Activated CD4-positive, alpha-beta memory T cell treated with anti-CD3 and anti-CD28 coated beads, Interleukin-2, amount 10 ng/mL, durations not matched to agents 7 days and 5 days (primary cell): Measurements from ENCODE around the gene ABAT. TPM values are rescaled to one million over a fixed set of nuclear protein-coding genes. Genes with fewer than 3 reads are reported as not detected.
A peak's percentile ranks its signal among the peaks of the same experiment; 100 is the strongest.

Experiments
- CTCF ChIA-PET: fragments of 350-600 bp; sonication (Branson Sonifier 250); formaldehyde crosslinking; loops from one replicate; lab custom pipeline; 2021; ENCODE audit warnings: antibody characterized with exemption, inconsistent platforms; lab: Charles Lee
- POLR2A ChIA-PET: fragments of 350-600 bp; sonication (Branson Sonifier 250); formaldehyde crosslinking; loops from one replicate; lab custom pipeline; 2021; ENCODE audit warnings: antibody characterized with exemption; lab: Charles Lee
- DNase-seq: peaks from one replicate; pipeline ENCODE4 v3.0.0-alpha.2; 2020
- H3K27ac Mint-ChIP-seq: one replicate; pipeline ENCODE4 v1.8.0; 2021; ENCODE audit warnings: mild to moderate bottlenecking, mixed read lengths
- H3K27me3 Mint-ChIP-seq: one replicate; pipeline ENCODE4 v1.8.0; 2021; ENCODE audit warnings: mixed read lengths
- H3K36me3 Mint-ChIP-seq: one replicate; pipeline ENCODE4 v1.8.0; 2021; ENCODE audit warnings: low read depth, mixed read lengths
- H3K4me1 Mint-ChIP-seq: one replicate; pipeline ENCODE4 v1.8.0; 2021; ENCODE audit warnings: mixed read lengths
- H3K4me3 Mint-ChIP-seq: one replicate; pipeline ENCODE4 v1.8.0; 2021; ENCODE audit warnings: mild to moderate bottlenecking, mixed read lengths
- H3K9me3 Mint-ChIP-seq: one replicate; pipeline ENCODE4 v1.8.0; 2021; ENCODE audit warnings: mixed read lengths
- total RNA-seq, 2 experiments: library from RNA; stranded (reverse); gene quantifications; one replicate each; pipeline ENCODE4 v1.2.3, GENCODE V29; 2021

Gene ABAT
- total RNA-seq, 2 experiments from 2014 or later = 5.5 to 5.9 TPM

GRCh38 chr16:8816967-8817655 lies 142.7 kb downstream of the ABAT start:
- ChIA-PET CTCF (interaction anchor here (0.5 to 2.1 kb wide), 11 partner anchors 16 to 322 kb away, joined by 3 to 7 read pairs (median 4); partner anchors contain the start of genes CARHSP1, PMM2 and TMEM186), POLR2A (interaction anchor here (0.7 to 2.8 kb wide), 15 partner anchors 8 to 319 kb away, joined by 3 to 37 read pairs (median 4); partner anchors contain the start of genes CARHSP1, PMM2 and TMEM186)
- Mint-ChIP-seq H3K27ac (peak overlapping the region; percentile 87), H3K36me3 (peaks cover 78% of the 10 kb centered on the region), H3K9me3 (no peaks in the 10 kb centered on the region), H3K4me1 (peaks cover 47% of the 10 kb centered on the region), H3K27me3 (no peaks in the 10 kb centered on the region), H3K4me3 (no peak overlapping the region)
- DNase-seq = no peak

DNA sequence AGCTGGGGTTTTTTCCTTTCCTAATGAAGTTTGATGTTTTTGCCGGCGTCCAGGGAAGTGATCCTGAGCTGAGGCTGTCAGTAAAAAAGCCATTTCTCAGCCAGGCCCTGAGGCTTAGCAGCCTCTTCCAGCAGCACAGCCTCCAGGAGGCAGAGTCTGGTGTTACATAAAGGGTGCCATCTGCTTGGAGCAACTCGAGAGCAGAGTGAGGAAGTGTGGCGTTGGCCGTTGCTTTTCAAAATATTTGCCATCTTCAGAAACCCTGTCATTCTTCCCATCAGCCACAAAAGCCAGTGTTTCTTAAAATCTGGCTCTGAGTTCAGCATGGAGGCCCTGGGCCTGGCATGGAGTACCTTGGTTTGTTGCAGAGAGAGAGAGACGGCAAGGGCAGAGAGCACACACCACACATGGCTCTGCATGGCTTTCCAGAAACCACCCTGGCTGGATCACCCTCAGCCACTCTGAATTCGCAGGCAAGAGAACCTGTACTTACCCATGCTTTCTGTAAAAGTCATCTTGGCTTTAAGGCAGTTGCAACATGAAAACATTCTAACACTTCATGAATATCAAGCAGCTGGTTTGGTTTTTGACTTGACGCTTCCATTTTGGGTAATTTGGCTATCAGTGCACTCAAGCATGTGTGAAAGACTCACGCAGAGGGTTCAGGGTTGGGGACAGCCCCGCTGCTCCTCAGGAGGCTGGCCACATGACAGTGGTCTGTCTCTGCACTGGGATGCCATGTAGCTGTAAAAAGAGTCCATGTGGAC lies 144.3 kb downstream of the ABAT start:
- peaks cover 73% of the 10 kb centered on the region for H3K36me3 Mint-ChIP-seq
- POLR2A ChIA-PET = interaction anchor here (1.4 to 2.8 kb wide), 2 partner anchors 50 kb away, joined by 5 to 37 read pairs; partner anchors contain the start of gene CARHSP1

DNA sequence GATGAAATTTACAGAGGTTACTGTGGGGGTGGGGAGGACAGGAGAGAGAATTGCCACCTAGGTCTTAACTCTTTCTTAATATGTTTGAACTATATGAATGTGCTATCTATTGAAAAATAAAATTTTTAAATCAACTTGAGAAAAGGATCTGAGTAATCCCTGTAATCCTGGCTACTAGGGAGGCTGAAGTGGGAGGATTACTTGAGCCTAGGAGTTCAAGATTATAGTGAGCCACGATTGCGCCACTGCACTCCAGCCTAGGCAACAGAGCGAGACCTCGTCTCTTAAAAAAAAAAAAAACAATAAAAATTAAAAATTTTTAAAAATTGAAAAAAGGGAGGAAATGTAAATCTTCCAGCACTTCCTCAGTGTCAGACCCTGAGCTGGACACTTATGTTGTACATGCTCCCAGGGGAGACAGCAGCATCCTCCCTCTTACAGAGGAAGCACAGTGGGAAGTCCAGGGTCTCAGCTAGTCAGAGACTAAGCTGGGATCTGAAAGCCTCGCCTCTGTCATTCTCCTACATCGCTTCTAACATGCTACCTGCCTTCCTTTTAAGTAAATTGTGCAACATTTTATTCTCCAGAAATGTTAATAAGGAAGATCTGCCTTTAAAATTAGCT lies 145.1 kb downstream of the ABAT start:
- peaks cover 72% of the 10 kb centered on the region for H3K36me3 Mint-ChIP-seq

More for the DNA sequence above, 144.3 kb downstream of the ABAT start:
- no peaks in the 10 kb centered on the region for H3K27me3 Mint-ChIP-seq
- H3K27ac Mint-ChIP-seq = peak overlapping the region; percentile 17
- no peak overlapping the region for H3K4me3 Mint-ChIP-seq
- H3K9me3 Mint-ChIP-seq = no peaks in the 10 kb centered on the region
- DNase-seq = no peak
- peaks cover 40% of the 10 kb centered on the region for H3K4me1 Mint-ChIP-seq
- CTCF ChIA-PET = interaction anchor here (1.5 kb wide), 1 partner anchor 62 kb away, joined by 5 read pairs; no protein-coding TSS in a partner anchor

GRCh38 chr16:8822403-8822802 lies 148.0 kb downstream of the ABAT start:
- POLR2A ChIA-PET = interaction anchor here (0.9 to 1.4 kb wide), 2 partner anchors 12 to 46 kb away, joined by 5 to 6 read pairs; partner anchors contain the start of gene CARHSP1
- CTCF ChIA-PET = interaction anchor here (0.5 to 1.3 kb wide), 3 partner anchors 13 to 255 kb away, joined by 3 read pairs; no protein-coding TSS in a partner anchor

More for the DNA sequence above, 145.1 kb downstream of the ABAT start:
- ChIA-PET POLR2A (interaction anchor here (1.4 to 1.9 kb wide), 2 partner anchors 22 to 49 kb away, joined by 5 read pairs; partner anchors contain the start of genes CARHSP1, PMM2 and TMEM186), CTCF (interaction anchor here (1.5 kb wide), 1 partner anchor 61 kb away, joined by 5 read pairs; no protein-coding TSS in a partner anchor)
- Mint-ChIP-seq H3K9me3 (no peaks in the 10 kb centered on the region), H3K27me3 (no peaks in the 10 kb centered on the region), H3K4me3 (no peak overlapping the region), H3K4me1 (peaks cover 36% of the 10 kb centered on the region), H3K27ac (peak overlapping the region; percentile 17)
- no peak for DNase-seq

GRCh38 chr16:8826278-8826879 lies 152.0 kb downstream of the ABAT start:
- no peaks in the 10 kb centered on the region for H3K27me3 Mint-ChIP-seq
- no peak overlapping the region for H3K4me3 Mint-ChIP-seq
- ChIA-PET POLR2A (interaction anchor here (0.9 to 1.5 kb wide), 4 partner anchors 9 to 43 kb away, joined by 3 to 5 read pairs (median 3); partner anchors contain the start of gene CARHSP1), CTCF (interaction anchor here (1.4 kb wide), 1 partner anchor 110 kb away, joined by 6 read pairs; no protein-coding TSS in a partner anchor)
- H3K36me3 Mint-ChIP-seq = peaks cover 65% of the 10 kb centered on the region
- no peaks in the 10 kb centered on the region for H3K9me3 Mint-ChIP-seq
- no peak for DNase-seq
- peaks cover 14% of the 10 kb centered on the region for H3K4me1 Mint-ChIP-seq
- no peak overlapping the region for H3K27ac Mint-ChIP-seq

More at GRCh38 chr16:8822403-8822802, 148.0 kb downstream of the ABAT start:
- H3K4me1 Mint-ChIP-seq = peaks cover 16% of the 10 kb centered on the region
- no peaks in the 10 kb centered on the region for H3K9me3 Mint-ChIP-seq
- H3K27me3 Mint-ChIP-seq = no peaks in the 10 kb centered on the region
- DNase-seq = no peak
- H3K36me3 Mint-ChIP-seq = peaks cover 61% of the 10 kb centered on the region
- H3K4me3 Mint-ChIP-seq = no peak overlapping the region
- peak overlapping the region; percentile 9 for H3K27ac Mint-ChIP-seq

DNA sequence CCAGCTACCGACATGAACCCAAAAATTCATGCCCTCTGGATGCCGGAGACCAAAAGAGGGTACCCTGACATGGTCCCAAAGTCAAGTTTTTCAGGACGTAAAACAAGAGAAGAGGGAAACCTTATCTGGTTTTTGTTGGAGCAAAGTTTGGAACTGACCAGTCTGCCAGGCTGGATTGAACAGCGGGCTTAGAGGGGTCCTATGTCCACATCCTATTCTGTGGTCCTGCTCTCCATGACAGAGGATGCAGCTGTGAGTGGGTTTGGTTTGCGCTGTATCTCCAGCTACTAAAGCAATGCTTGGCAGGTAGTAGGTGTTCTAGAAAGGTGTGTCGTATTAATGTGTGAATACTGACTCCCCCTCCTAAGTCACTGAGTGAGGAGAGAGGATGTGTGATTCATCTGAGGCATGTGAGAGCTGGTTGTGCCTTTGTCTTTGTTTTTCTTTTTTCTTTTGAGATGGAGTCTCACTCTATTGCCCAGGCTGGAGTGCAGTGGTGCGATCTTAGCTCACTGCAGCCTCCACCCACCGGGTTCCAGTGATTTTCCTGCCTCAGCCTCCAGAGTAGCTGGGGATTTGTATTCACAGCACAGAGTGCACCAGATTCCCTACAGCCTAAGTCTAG lies 154.2 kb downstream of the ABAT start:
- Mint-ChIP-seq H3K9me3 (no peaks in the 10 kb centered on the region), H3K4me3 (no peak overlapping the region), H3K27ac (peak overlapping the region; percentile 28), H3K27me3 (no peaks in the 10 kb centered on the region), H3K4me1 (peaks cover 24% of the 10 kb centered on the region), H3K36me3 (peaks cover 69% of the 10 kb centered on the region)
- DNase-seq = no peak
- ChIA-PET POLR2A (interaction anchor here (1.1 to 1.4 kb wide), 3 partner anchors 11 to 40 kb away, joined by 3 to 7 read pairs (median 4); partner anchors contain the start of gene CARHSP1), CTCF (no interaction called here)

GRCh38 chr16:8831450-8831849 lies 157.0 kb downstream of the ABAT start:
- Mint-ChIP-seq H3K27ac (no peak overlapping the region), H3K9me3 (no peaks in the 10 kb centered on the region), H3K4me3 (no peak overlapping the region), H3K4me1 (peaks cover 29% of the 10 kb centered on the region), H3K27me3 (no peaks in the 10 kb centered on the region), H3K36me3 (peaks cover 59% of the 10 kb centered on the region)
- ChIA-PET CTCF (interaction anchor here (1.1 kb wide), 1 partner anchor 20 kb away, joined by 3 read pairs; no protein-coding TSS in a partner anchor), POLR2A (interaction anchor here (1.0 to 1.3 kb wide), 2 partner anchors 31 to 37 kb away, joined by 3 to 4 read pairs; partner anchors contain the start of gene CARHSP1)
- DNase-seq = no peak

- POLR2A ChIA-PET = interaction anchor here (1.0 to 1.3 kb wide), 2 partner anchors 31 to 36 kb away, joined by 3 to 4 read pairs; partner anchors contain the start of gene CARHSP1
- Mint-ChIP-seq H3K27me3 (no peaks in the 10 kb centered on the region), H3K36me3 (peaks cover 56% of the 10 kb centered on the region), H3K4me3 (no peak overlapping the region), H3K27ac (peak overlapping the region; percentile 34), H3K9me3 (no peaks in the 10 kb centered on the region), H3K4me1 (peaks cover 29% of the 10 kb centered on the region)
- no peak for DNase-seq
- CTCF ChIA-PET = interaction anchor here (1.1 kb wide), 1 partner anchor 20 kb away, joined by 3 read pairs; no protein-coding TSS in a partner anchor
Observed at GRCh38 chr16:8831871-8832716, 157.7 kb downstream of the ABAT start.

- Mint-ChIP-seq H3K4me1 (peaks cover 29% of the 10 kb centered on the region), H3K27ac (peak overlapping the region; percentile 34), H3K9me3 (no peaks in the 10 kb centered on the region), H3K27me3 (no peaks in the 10 kb centered on the region), H3K36me3 (peaks cover 55% of the 10 kb centered on the region), H3K4me3 (no peak overlapping the region)
- POLR2A ChIA-PET = interaction anchor here (1.0 to 1.3 kb wide), 2 partner anchors 32 to 36 kb away, joined by 3 to 4 read pairs; partner anchors contain the start of gene CARHSP1
- no peak for DNase-seq
- CTCF ChIA-PET = no interaction called here
Observed at GRCh38 chr16:8832717-8833105, 158.3 kb downstream of the ABAT start.
